RPMI7951 (cell line): ENCODE data around the gene PHF20. TPM values are rescaled to one million over a fixed set of nuclear protein-coding genes. Genes with fewer than 3 reads are reported as not detected.
"Not testable (repeated sequence)": the region's sequence is repeated elsewhere in the genome, so short reads cannot be mapped to it uniquely, and the experiment has no call there.

Experiments
- DNase-seq: peaks from one replicate; pipeline ENCODE4 v3.0.0-alpha.2; 2012; ENCODE audit warnings: low read depth
- total RNA-seq: library from RNA; depleted of rRNA; stranded (reverse); fragments of >200 nt; shearing (Covaris generic); gene quantifications from 2 replicates; pipeline ENCODE4 v1.2.3, GENCODE V29; 2014

Gene PHF20
- total RNA-seq, 1 experiment from 2014 or later = 60.0 TPM

GRCh38 chr20:35739294-35740163, 32.3 kb upstream of the PHF20 start:
- DNase-seq = peak; percentile 50

- peak; percentile 100 for DNase-seq
Measured at GRCh38 chr20:35741892-35742740, 29.7 kb upstream of the PHF20 start, which contains the start of gene RBM39. Gene RBM39, minus strand, starts transcription at chr20:35742260. Its CDS starts 1,386 bp downstream, at chr20:35740874.

- DNase-seq = peak; percentile 47
Measured at GRCh38 chr20:35742741-35743523, 28.9 kb upstream of the PHF20 start.

GRCh38 chr20:35743693-35744491, 27.9 kb upstream of the PHF20 start:
- peak; percentile 51 for DNase-seq

GRCh38 chr20:35744492-35744841, 27.3 kb upstream of the PHF20 start:
- DNase-seq = not testable (repeated sequence)

GRCh38 chr20:35750611-35751010, 21.2 kb upstream of the PHF20 start:
- no peak for DNase-seq

GRCh38 chr20:35756404-35756803, 15.4 kb upstream of the PHF20 start:
- DNase-seq = no peak

GRCh38 chr20:35757098-35757705, 14.6 kb upstream of the PHF20 start:
- DNase-seq = no peak

GRCh38 chr20:35761548-35761947, 10.3 kb upstream of the PHF20 start:
- not testable (repeated sequence) for DNase-seq

GRCh38 chr20:35762461-35762860, 9.4 kb upstream of the PHF20 start:
- DNase-seq = no peak

GRCh38 chr20:35764936-35765335, 6.9 kb upstream of the PHF20 start:
- not testable (repeated sequence) for DNase-seq

GRCh38 chr20:35766843-35767242, 5.0 kb upstream of the PHF20 start:
- DNase-seq = no peak

- DNase-seq = peak; percentile 52
Measured at GRCh38 chr20:35767683-35768481, 3.9 kb upstream of the PHF20 start.

- peak; percentile 99 for DNase-seq
Measured at GRCh38 chr20:35768731-35769664, 2.8 kb upstream of the PHF20 start.

- no peak for DNase-seq
Measured at GRCh38 chr20:35771367-35771688, 487 bp upstream of the PHF20 start.

- no peak for DNase-seq
Measured at GRCh38 chr20:35772563-35773058, 796 bp downstream of the PHF20 start.

- DNase-seq = peak; percentile 37
Measured at GRCh38 chr20:35773154-35773751, 1.4 kb downstream of the PHF20 start.

- DNase-seq = no peak
Measured at GRCh38 chr20:35774391-35774790, 2.6 kb downstream of the PHF20 start.
